ENCODE measurements around the gene CYP1A2. TPM values are rescaled to one million over a fixed set of nuclear protein-coding genes. Genes with fewer than 3 reads are reported as not detected.

The CYP1A2 gene
- total and polyA plus RNA-seq, 9 of the 15 experiments (the other 6 are each of a cell fraction or from before 2014, with no cell fraction given), result not detected

DNA sequence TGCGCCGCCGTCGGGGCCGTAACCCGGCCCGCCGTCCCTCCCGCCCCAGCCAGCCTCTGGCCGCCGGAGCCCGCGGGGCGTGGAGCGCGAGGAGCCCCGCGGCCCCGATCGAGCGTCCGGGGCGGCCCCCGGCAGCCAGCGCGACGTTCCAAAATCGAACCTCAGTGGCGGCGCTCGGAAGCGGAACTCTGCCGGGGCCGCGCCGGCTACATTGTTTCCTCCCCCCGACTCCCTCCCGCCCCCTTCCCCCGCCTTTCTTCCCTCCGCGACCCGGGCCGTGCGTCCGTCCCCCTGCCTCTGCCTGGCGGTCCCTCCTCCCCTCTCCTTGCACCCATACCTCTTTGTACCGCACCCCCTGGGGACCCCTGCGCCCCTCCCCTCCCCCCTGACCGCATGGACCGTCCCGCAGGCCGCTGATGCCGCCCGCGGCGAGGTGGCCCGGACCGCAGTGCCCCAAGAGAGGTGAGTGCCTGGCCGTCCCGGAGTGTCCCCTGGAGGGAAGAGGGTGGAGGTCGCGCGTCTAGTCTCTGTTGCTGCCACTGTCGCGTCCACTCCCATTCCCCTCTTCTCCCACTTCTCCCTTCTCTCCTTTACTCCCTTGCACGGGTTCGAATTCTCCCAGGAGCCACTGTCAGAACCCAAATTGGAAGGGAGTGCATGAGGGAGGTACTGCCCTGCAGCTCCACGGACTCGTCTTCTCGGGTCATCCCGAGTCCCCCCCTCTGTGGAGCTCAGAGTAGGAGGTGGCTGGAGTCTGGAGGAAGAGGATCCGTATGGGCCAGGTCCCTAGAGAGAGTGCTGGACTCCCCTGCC lies 33.8 kb downstream of the CYP1A2 start (continued):
- TF ChIP-seq, protein P1, sequence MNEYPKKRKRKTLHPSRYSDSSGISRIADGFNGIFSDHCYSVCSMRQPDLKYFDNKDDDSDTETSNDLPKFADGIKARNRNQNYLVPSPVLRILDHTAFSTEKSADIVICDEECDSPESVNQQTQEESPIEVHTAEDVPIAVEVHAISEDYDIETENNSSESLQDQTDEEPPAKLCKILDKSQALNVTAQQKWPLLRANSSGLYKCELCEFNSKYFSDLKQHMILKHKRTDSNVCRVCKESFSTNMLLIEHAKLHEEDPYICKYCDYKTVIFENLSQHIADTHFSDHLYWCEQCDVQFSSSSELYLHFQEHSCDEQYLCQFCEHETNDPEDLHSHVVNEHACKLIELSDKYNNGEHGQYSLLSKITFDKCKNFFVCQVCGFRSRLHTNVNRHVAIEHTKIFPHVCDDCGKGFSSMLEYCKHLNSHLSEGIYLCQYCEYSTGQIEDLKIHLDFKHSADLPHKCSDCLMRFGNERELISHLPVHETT (CRISPR knock-in tag; conservative IDR thresholded peaks at IDR 0.05 in 1 of 2, IDR thresholded peaks at IDR 0.05 in 1 of 2), result 0 out of 4 replicates have a peak, but pooled peaks of 1 of the 2 experiments have one; percentile 37
- TF ChIP-seq SIRT6 (IDR thresholded peaks at IDR 0.05; ENCODE audit: low read depth, low read length) (no peak), HDAC1 (IDR thresholded peaks at IDR 0.05) (0 out of 4 replicates have a peak, but pooled peaks of 1 of the 2 experiments have one; percentile 10), TEAD1 (CRISPR knock-in tag; IDR thresholded peaks at IDR 0.05) (0 out of 4 replicates have a peak, but pooled peaks of 1 of the 2 experiments have one; percentile 31), MTA3 (IDR thresholded peaks at IDR 0.05; ENCODE audit: borderline replicate concordance) (no peak), ZBTB7A (IDR thresholded peaks at IDR 0.05; ENCODE audit: borderline replicate concordance, control insufficient read depth, low read depth, low read length) (peak; percentile 9; the same call in 1 of the 2 replicates), RBFOX2 (IDR thresholded peaks at IDR 0.05; ENCODE audit: low read depth, low read length) (peak; percentile 8), MAZ (CRISPR knock-in tag; conservative IDR thresholded peaks at IDR 0.05 in 1 of 2, IDR thresholded peaks at IDR 0.05 in 1 of 2) (peak in 1 of 2 experiments; percentile 9; a peak in 1 of 4 replicates), SMAD2 (IDR thresholded peaks at IDR 0.05; ENCODE audit: low read depth, low read length) (no peak), ZNF143 (CRISPR knock-in tag; IDR thresholded peaks at IDR 0.05) (no peak), ADNP (tag; IDR thresholded peaks at IDR 0.05) (no peak), ESRRB (CRISPR knock-in tag; IDR thresholded peaks at IDR 0.05; ENCODE audit: borderline replicate concordance) (no peak), STAT5B (CRISPR knock-in tag; IDR thresholded peaks at IDR 0.05) (no peak), YY1 (IDR thresholded peaks at IDR 0.05; ENCODE audit: borderline replicate concordance in 1 of 3, control insufficient read depth in 1 of 3, extremely low read depth in 1 of 3, insufficient read depth in 3 of 3, insufficient read length in 1 of 3, insufficient replicate concordance in 2 of 3, low read depth in 1 of 3, low read length in 2 of 3) (no peak), CBX3 (IDR thresholded peaks at IDR 0.05; ENCODE audit: borderline replicate concordance in 1 of 2, low read length in 2 of 2) (no peak)
- TF ChIP-seq, protein P2, sequence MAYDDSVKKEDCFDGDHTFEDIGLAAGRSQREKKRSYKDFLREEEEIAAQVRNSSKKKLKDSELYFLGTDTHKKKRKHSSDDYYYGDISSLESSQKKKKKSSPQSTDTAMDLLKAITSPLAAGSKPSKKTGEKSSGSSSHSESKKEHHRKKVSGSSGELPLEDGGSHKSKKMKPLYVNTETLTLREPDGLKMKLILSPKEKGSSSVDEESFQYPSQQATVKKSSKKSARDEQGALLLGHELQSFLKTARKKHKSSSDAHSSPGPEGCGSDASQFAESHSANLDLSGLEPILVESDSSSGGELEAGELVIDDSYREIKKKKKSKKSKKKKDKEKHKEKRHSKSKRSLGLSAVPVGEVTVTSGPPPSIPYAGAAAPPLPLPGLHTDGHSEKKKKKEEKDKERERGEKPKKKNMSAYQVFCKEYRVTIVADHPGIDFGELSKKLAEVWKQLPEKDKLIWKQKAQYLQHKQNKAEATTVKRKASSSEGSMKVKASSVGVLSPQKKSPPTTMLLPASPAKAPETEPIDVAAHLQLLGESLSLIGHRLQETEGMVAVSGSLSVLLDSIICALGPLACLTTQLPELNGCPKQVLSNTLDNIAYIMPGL (CRISPR knock-in tag; IDR thresholded peaks at IDR 0.05), result 0 out of 2 replicates have a peak, but pooled peaks have one; percentile 7
- TF ChIP-seq, protein P3, sequence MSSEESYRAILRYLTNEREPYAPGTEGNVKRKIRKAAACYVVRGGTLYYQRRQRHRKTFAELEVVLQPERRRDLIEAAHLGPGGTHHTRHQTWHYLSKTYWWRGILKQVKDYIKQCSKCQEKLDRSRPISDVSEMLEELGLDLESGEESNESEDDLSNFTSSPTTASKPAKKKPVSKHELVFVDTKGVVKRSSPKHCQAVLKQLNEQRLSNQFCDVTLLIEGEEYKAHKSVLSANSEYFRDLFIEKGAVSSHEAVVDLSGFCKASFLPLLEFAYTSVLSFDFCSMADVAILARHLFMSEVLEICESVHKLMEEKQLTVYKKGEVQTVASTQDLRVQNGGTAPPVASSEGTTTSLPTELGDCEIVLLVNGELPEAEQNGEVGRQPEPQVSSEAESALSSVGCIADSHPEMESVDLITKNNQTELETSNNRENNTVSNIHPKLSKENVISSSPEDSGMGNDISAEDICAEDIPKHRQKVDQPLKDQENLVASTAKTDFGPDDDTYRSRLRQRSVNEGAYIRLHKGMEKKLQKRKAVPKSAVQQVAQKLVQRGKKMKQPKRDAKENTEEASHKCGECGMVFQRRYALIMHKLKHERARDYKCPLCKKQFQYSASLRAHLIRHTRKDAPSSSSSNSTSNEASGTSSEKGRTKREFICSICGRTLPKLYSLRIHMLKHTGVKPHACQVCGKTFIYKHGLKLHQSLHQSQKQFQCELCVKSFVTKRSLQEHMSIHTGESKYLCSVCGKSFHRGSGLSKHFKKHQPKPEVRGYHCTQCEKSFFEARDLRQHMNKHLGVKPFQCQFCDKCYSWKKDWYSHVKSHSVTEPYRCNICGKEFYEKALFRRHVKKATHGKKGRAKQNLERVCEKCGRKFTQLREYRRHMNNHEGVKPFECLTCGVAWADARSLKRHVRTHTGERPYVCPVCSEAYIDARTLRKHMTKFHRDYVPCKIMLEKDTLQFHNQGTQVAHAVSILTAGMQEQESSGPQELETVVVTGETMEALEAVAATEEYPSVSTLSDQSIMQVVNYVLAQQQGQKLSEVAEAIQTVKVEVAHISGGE (CRISPR knock-in tag; IDR thresholded peaks at IDR 0.05), result peak in 1 of 3 experiments; percentile 63; a peak in 2 of 6 replicates

All from K562 (cell line).